22Rv1 (cell line): ENCODE data around the gene MEF2A.
A peak's percentile ranks its signal among the peaks of the same experiment; 100 is the strongest.

Experiments
- ZFX ChIP-seq: fragments of 450-650 bp; IDR thresholded peaks from 2 replicates; pipeline ENCODE4 v1.6.1; 2017; ENCODE audit warnings: antibody characterized with exemption, borderline replicate concordance
- TF ChIP-seq, protein P1 (sequence below): fragments of 450-650 bp; IDR thresholded peaks from 2 replicates; pipeline ENCODE4 v1.5.1; 2017; ENCODE audit warnings: mild to moderate bottlenecking

- TF ChIP-seq, protein P1, sequence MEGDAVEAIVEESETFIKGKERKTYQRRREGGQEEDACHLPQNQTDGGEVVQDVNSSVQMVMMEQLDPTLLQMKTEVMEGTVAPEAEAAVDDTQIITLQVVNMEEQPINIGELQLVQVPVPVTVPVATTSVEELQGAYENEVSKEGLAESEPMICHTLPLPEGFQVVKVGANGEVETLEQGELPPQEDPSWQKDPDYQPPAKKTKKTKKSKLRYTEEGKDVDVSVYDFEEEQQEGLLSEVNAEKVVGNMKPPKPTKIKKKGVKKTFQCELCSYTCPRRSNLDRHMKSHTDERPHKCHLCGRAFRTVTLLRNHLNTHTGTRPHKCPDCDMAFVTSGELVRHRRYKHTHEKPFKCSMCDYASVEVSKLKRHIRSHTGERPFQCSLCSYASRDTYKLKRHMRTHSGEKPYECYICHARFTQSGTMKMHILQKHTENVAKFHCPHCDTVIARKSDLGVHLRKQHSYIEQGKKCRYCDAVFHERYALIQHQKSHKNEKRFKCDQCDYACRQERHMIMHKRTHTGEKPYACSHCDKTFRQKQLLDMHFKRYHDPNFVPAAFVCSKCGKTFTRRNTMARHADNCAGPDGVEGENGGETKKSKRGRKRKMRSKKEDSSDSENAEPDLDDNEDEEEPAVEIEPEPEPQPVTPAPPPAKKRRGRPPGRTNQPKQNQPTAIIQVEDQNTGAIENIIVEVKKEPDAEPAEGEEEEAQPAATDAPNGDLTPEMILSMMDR, result peak; percentile 94
- no peak for TF ChIP-seq ZFX
These were observed 190.1 kb downstream of the MEF2A start for GRCh38 chr15:99755692-99756409.
